GM12878 (cell line): Measurements from ENCODE around the gene NR2F2. TPM values are rescaled to one million over a fixed set of nuclear protein-coding genes. Genes with fewer than 3 reads are reported as not detected.

Source experiments
- ATAC-seq: fragments of 200-7000 bp; cut with Tn5 transposase; 3 replicates; pipeline ENCODE4 v1.9.1; 2020; ENCODE audit warnings: mild to moderate bottlenecking, moderate library complexity
- BruUV-seq: library from RNA; stranded (reverse); fragments of 400-500 nt; replicated peaks from 2 replicates; lab custom pipeline; 2021; lab: Mats Ljungman, UMichigan
- CTCF ChIA-PET: fragments of 300-600 bp; sonication (Branson Sonifier 250); formaldehyde crosslinking; extraction: SDS; loops from one replicate; lab custom pipeline; 2021; ENCODE audit warnings: inconsistent platforms; lab: Yijun Ruan, JAX
- POLR2A ChIA-PET: fragments of 350-600 bp; formaldehyde crosslinking; extraction: SDS; loops from one replicate; lab custom pipeline; 2021; ENCODE audit warnings: inconsistent platforms; lab: Charles Lee
- RAD21 ChIA-PET: fragments of 300-600 bp; sonication (Branson Sonifier 250); formaldehyde crosslinking; loops from one replicate; lab custom pipeline; 2023; ENCODE audit warnings: antibody characterized with exemption; ENCODE audit not compliant: unreplicated experiment; lab: Charles Lee
- SMC1A ChIA-PET: fragments of 300-600 bp; sonication (Branson Sonifier 250); formaldehyde crosslinking; loops from one replicate; lab custom pipeline; 2023; ENCODE audit not compliant: unreplicated experiment, uncharacterized antibody; lab: Charles Lee
- DNase-seq: peaks from one replicate; pipeline ENCODE4 v3.0.0-alpha.2; 2011; ENCODE audit warnings: low read depth, low spot score
- FAIRE-seq: peaks from 3 replicates; lab custom pipeline; 2011; peaks lifted over from hg19 to GRCh38; lab: Jason Lieb, UNC
- H2AFZ ChIP-seq: 2 replicates; pipeline ENCODE4 v1.6.0; 2011; ENCODE audit warnings: low read depth, low read length, control low read depth; ENCODE audit not compliant: control insufficient read depth
- H3K27ac ChIP-seq: 2 replicates; pipeline ENCODE4 v1.5.1; 2011; ENCODE audit warnings: control low read depth; ENCODE audit not compliant: control insufficient read depth, insufficient read depth
- H3K27me3 ChIP-seq, 2 experiments: replicated peaks in 1 of 2; 2 replicates each; pipeline versions ENCODE4 v1.6.0 to v1.6.1; 2011; ENCODE audit warnings: low read length in 1 of 2; ENCODE audit not compliant: control insufficient read depth in 2 of 2, insufficient read depth in 2 of 2
- H3K36me3 ChIP-seq, 2 experiments: 2 replicates each; pipeline ENCODE4 v1.5.1; 2011; ENCODE audit warnings: low read length in 1 of 2; ENCODE audit not compliant: control insufficient read depth in 2 of 2, insufficient read depth in 2 of 2
- H3K4me1 ChIP-seq: 2 replicates; pipeline ENCODE4 v1.6.1; 2011; ENCODE audit warnings: mild to moderate bottlenecking, low read length, moderate library complexity, mixed read lengths; ENCODE audit not compliant: control insufficient read depth, insufficient read depth
- H3K4me2 ChIP-seq: 2 replicates; pipeline ENCODE4 v1.6.0; 2011; ENCODE audit warnings: control low read depth; ENCODE audit not compliant: control insufficient read depth, insufficient read depth
- H3K4me3 ChIP-seq: fragments of 200-600 bp; sonication (generic); 2 replicates; pipeline ENCODE4 v1.5.1; 2016
- H3K79me2 ChIP-seq: 2 replicates; pipeline ENCODE4 v1.6.0; 2011; ENCODE audit warnings: low read length; ENCODE audit not compliant: control insufficient read depth, insufficient read depth
- H3K9ac ChIP-seq: 2 replicates; pipeline ENCODE4 v1.8.0; 2011; ENCODE audit warnings: low read length, control low read depth, mixed read lengths; ENCODE audit not compliant: control insufficient read depth, insufficient read depth
- H3K9me3 ChIP-seq: replicated peaks from 3 replicates; pipeline ENCODE4 v1.5.1; 2011; ENCODE audit warnings: mild to moderate bottlenecking, low read length; ENCODE audit not compliant: control insufficient read depth, insufficient read depth
- H4K20me1 ChIP-seq: 2 replicates; pipeline ENCODE4 v1.6.0; 2011; ENCODE audit not compliant: control insufficient read depth, insufficient read depth
- KDM1A ChIP-seq: fragments of 200-600 bp; sonication (generic); IDR thresholded peaks from 2 replicates; pipeline ENCODE4 v1.6.1; 2016; ENCODE audit warnings: borderline replicate concordance
- MLLT1 ChIP-seq: fragments of 450-650 bp; IDR thresholded peaks from 2 replicates; pipeline ENCODE4 v1.6.1; 2016; ENCODE audit warnings: mild to moderate bottlenecking
- NKRF ChIP-seq: fragments of 450-650 bp; conservative IDR thresholded peaks from 2 replicates; pipeline ENCODE4 v1.6.1; 2017; ENCODE audit warnings: mild to moderate bottlenecking, moderate library complexity
- SRF ChIP-seq, 2 experiments: IDR thresholded peaks; 2 replicates each; pipeline ENCODE4 v1.6.1; 2011; ENCODE audit warnings: low read depth in 2 of 2, low read length in 2 of 2, mild to moderate bottlenecking in 1 of 2, moderate library complexity in 1 of 2
- WGBS: methylation state at CpG from one replicate; pipeline ENCODE4 v1.1.6; 2016; ENCODE audit warnings: low lambda C conversion rate; ENCODE audit not compliant: insufficient replicate concordance, insufficient coverage; ENCODE audit errors: missing lambda C conversion rate; 5-methylcytosine and 5-hydroxymethylcytosine counted together
- in situ Hi-C: fragments of 300-500 bp; cut with MboI; formaldehyde crosslinking; loops from 9 replicates; pipeline ENCODE4 v1.14.3; 2018; ENCODE audit warnings: mixed read lengths
- intact Hi-C: fragments of 100-400 bp; cut with micrococcal nuclease; formaldehyde crosslinking; loops from one replicate; pipeline ENCODE4 v1.14.2; 2022; ENCODE audit not compliant: unreplicated experiment
- polyA plus RNA-seq, 11 experiments: library from polyadenylated mRNA; depleted of rRNA in 4 of 11; unstranded in 6 of 11; stranded (reverse) in 5 of 11; fragments of >200 nt; fragmentation: Nextera tagmentation in 4 of 11; fragmentation: Illumina TruSeq in 1 of 11; extraction: Ambion mirVana in 4 of 11; extraction: Trizol in 1 of 11; gene quantifications; 1 replicate in 1 of 11; 2 replicates in 10 of 11; pipeline versions ENCODE4 v1.2.1 to v1.2.3, GENCODE V29; 2011 to 2016; ENCODE audit warnings: inconsistent platforms in 2 of 11, missing spikeins in 2 of 11, low read depth in 1 of 11
- total RNA-seq, 4 experiments: library from RNA; depleted of rRNA in 3 of 4; stranded (reverse); fragments of >200 nt in 3 of 4; fragmentation: Illumina TruSeq in 1 of 4; extraction: Trizol in 1 of 4; gene quantifications; 2 replicates each; pipeline versions ENCODE4 v1.2.1 to v1.2.3, GENCODE V29; 2013 to 2021
- TF ChIP-seq, protein P1 (sequence below): fragments of 450-650 bp; IDR thresholded peaks from 2 replicates; pipeline ENCODE4 v1.6.1; 2016; ENCODE audit warnings: mild to moderate bottlenecking, moderate library complexity, borderline replicate concordance
- TF ChIP-seq, protein P2 (sequence below): fragments of 450-650 bp; IDR thresholded peaks from 2 replicates; pipeline ENCODE4 v1.6.1; 2017; ENCODE audit warnings: low read depth, mild to moderate bottlenecking, moderate library complexity

NR2F2 gene
- total and polyA plus RNA-seq, 10 of the 15 experiments (the other 5 are each of a cell fraction or from before 2014, with no cell fraction given): 1.1 to 10.1 (median 3.2) TPM

DNA sequence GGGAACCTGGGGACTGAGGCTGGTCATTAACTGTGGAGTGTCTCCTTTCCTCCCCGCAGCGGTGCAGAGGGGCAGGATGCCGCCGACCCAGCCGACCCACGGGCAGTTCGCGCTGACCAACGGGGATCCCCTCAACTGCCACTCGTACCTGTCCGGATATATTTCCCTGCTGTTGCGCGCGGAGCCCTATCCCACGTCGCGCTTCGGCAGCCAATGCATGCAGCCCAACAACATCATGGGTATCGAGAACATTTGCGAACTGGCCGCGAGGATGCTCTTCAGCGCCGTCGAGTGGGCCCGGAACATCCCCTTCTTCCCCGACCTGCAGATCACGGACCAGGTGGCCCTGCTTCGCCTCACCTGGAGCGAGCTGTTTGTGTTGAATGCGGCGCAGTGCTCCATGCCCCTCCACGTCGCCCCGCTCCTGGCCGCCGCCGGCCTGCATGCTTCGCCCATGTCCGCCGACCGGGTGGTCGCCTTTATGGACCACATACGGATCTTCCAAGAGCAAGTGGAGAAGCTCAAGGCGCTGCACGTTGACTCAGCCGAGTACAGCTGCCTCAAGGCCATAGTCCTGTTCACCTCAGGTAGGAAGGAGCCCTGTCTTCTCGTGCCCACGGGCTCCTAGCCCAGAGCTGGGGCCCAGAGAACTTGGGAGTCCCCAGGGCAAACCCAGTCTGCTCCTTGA lies 3.7 kb downstream of the NR2F2 start:
- no peaks in the 10 kb centered on the region for H3K36me3 ChIP-seq
- DNase-seq (no peak), ATAC-seq (no peak), FAIRE-seq (no peak)
- H2AFZ ChIP-seq: no peak overlapping the region
- intact Hi-C loops (loop anchor here (5.0 kb wide), 1 partner anchor 202 kb away; no protein-coding TSS in a partner anchor), in situ Hi-C loops (no loop called here)
- ChIA-PET CTCF (interaction anchor here (2.0 to 3.7 kb wide), 2 partner anchors 12 to 15 kb away, joined by 5 to 25 read pairs; no protein-coding TSS in a partner anchor), POLR2A (interaction anchor here (0.7 to 1.5 kb wide), 6 partner anchors 10 to 276 kb away, joined by 3 to 7 read pairs (median 3); no protein-coding TSS in a partner anchor), SMC1A (interaction anchor here (0.7 to 3.5 kb wide), 7 partner anchors 15 to 1075 kb away, joined by 3 to 17 read pairs (median 3); no protein-coding TSS in a partner anchor), RAD21 (interaction anchor here (0.8 to 5.4 kb wide), 6 partner anchors 12 to 1074 kb away, joined by 3 to 33 read pairs (median 5); no protein-coding TSS in a partner anchor)
- no peaks in the 10 kb centered on the region for H4K20me1 ChIP-seq
- no peak overlapping the region for H3K27ac ChIP-seq
- TF ChIP-seq, protein P1, sequence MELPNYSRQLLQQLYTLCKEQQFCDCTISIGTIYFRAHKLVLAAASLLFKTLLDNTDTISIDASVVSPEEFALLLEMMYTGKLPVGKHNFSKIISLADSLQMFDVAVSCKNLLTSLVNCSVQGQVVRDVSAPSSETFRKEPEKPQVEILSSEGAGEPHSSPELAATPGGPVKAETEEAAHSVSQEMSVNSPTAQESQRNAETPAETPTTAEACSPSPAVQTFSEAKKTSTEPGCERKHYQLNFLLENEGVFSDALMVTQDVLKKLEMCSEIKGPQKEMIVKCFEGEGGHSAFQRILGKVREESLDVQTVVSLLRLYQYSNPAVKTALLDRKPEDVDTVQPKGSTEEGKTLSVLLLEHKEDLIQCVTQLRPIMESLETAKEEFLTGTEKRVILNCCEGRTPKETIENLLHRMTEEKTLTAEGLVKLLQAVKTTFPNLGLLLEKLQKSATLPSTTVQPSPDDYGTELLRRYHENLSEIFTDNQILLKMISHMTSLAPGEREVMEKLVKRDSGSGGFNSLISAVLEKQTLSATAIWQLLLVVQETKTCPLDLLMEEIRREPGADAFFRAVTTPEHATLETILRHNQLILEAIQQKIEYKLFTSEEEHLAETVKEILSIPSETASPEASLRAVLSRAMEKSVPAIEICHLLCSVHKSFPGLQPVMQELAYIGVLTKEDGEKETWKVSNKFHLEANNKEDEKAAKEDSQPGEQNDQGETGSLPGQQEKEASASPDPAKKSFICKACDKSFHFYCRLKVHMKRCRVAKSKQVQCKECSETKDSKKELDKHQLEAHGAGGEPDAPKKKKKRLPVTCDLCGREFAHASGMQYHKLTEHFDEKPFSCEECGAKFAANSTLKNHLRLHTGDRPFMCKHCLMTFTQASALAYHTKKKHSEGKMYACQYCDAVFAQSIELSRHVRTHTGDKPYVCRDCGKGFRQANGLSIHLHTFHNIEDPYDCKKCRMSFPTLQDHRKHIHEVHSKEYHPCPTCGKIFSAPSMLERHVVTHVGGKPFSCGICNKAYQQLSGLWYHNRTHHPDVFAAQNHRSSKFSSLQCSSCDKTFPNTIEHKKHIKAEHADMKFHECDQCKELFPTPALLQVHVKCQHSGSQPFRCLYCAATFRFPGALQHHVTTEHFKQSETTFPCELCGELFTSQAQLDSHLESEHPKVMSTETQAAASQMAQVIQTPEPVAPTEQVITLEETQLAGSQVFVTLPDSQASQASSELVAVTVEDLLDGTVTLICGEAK: peak; percentile 41; the same call in 1 of the 2 replicates
- TF ChIP-seq NKRF (0 out of 2 replicates have a peak, but pooled peaks have one; percentile 24), MLLT1 (peak; percentile 98), KDM1A (no peak), SRF (IDR thresholded peaks at IDR 0.05; ENCODE audit: low read depth in 2 of 2, low read length in 2 of 2) (no peak)
- TF ChIP-seq, protein P2, sequence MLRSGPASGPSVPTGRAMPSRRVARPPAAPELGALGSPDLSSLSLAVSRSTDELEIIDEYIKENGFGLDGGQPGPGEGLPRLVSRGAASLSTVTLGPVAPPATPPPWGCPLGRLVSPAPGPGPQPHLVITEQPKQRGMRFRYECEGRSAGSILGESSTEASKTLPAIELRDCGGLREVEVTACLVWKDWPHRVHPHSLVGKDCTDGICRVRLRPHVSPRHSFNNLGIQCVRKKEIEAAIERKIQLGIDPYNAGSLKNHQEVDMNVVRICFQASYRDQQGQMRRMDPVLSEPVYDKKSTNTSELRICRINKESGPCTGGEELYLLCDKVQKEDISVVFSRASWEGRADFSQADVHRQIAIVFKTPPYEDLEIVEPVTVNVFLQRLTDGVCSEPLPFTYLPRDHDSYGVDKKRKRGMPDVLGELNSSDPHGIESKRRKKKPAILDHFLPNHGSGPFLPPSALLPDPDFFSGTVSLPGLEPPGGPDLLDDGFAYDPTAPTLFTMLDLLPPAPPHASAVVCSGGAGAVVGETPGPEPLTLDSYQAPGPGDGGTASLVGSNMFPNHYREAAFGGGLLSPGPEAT: no peak
- 0 out of 2 replicates have a peak overlapping the region, but pooled peaks have one; percentile 22 for H3K4me2 ChIP-seq
- no TSS peak for BruUV-seq
- WGBS: 73% methylated on average over 34 of the region's 49 CpGs
- no peak overlapping the region for H3K9ac ChIP-seq
- peaks cover 0 to 9% of the 10 kb centered on the region in 2 experiments; a peak in 1 of 4 replicates for H3K27me3 ChIP-seq
- H3K79me2 ChIP-seq: no peaks in the 10 kb centered on the region; the same call in 1 of the 2 replicates
- no peaks in the 10 kb centered on the region; the same call in 2 of the 3 replicates for H3K9me3 ChIP-seq
- peaks cover 3% of the 10 kb centered on the region; the same call in 1 of the 2 replicates for H3K4me1 ChIP-seq
- H3K4me3 ChIP-seq: no peak overlapping the region
